AG10803 (cell line): ENCODE results near the gene GID8.

ENCODE experiments used
- DNase-seq: peaks from one replicate; pipeline ENCODE4 v3.0.0; 2010; ENCODE audit warnings: low read depth
- H3K4me3 ChIP-seq: 2 replicates; pipeline ENCODE4 v1.5.1; 2011; ENCODE audit warnings: mild to moderate bottlenecking, low read length, control low read depth
- CTCF ChIP-seq: conservative IDR thresholded peaks from 2 replicates; pipeline ENCODE4 v1.5.1; 2011; ENCODE audit warnings: mild to moderate bottlenecking, low read length, control low read depth, inconsistent platforms

The GID8 gene

GRCh38 chr20:62910217-62910766 lies 27.7 kb upstream of the GID8 start:
- H3K4me3 ChIP-seq: no peak overlapping the region
- no peak for DNase-seq
- TF ChIP-seq CTCF: no peak

GRCh38 chr20:62910777-62911497 lies 27.0 kb upstream of the GID8 start:
- no peak for DNase-seq
- TF ChIP-seq CTCF: no peak
- no peak overlapping the region for H3K4me3 ChIP-seq

- DNase-seq: no peak
- TF ChIP-seq CTCF: no peak
- H3K4me3 ChIP-seq: no peak overlapping the region
These were observed 26.2 kb upstream of the GID8 start for GRCh38 chr20:62911701-62912280.

- TF ChIP-seq CTCF: no peak
- DNase-seq: no peak
- no peak overlapping the region for H3K4me3 ChIP-seq
These were observed 24.8 kb upstream of the GID8 start for GRCh38 chr20:62913043-62913630.

GRCh38 chr20:62914436-62914835 lies 23.5 kb upstream of the GID8 start:
- no peak for DNase-seq
- no peak overlapping the region for H3K4me3 ChIP-seq
- TF ChIP-seq CTCF: no peak

- peak; percentile 48 for DNase-seq
- TF ChIP-seq CTCF: no peak
- no peak overlapping the region for H3K4me3 ChIP-seq
These were observed 22.9 kb upstream of the GID8 start for GRCh38 chr20:62914970-62915457.
